Mesenchymal stem cell (in vitro differentiated cells and primary cell): ENCODE data around the gene MAP2K6.
A peak's percentile ranks its signal among the peaks of the same experiment; 100 is the strongest.
"Not testable (repeated sequence)": the region's sequence is repeated elsewhere in the genome, so short reads cannot be mapped to it uniquely, and the experiment has no call there.

Experiments used
- DNase-seq: peaks from one replicate; pipeline ENCODE4 v3.0.0-alpha.2; 2013
- H2AFZ ChIP-seq: one replicate; pipeline ENCODE4 v1.6.1; 2013; ENCODE audit warnings: low read depth, mild to moderate bottlenecking, control low read depth, inconsistent platforms, low read length, moderate library complexity
- H2AK5ac ChIP-seq: 2 replicates; pipeline ENCODE4 v1.6.1; 2013; ENCODE audit warnings: low read length, moderate library complexity, mild to moderate bottlenecking, inconsistent platforms; ENCODE audit not compliant: severe bottlenecking
- H2BK120ac ChIP-seq: one replicate; pipeline ENCODE4 v1.6.1; 2013; ENCODE audit warnings: low read depth, mild to moderate bottlenecking, inconsistent platforms, low read length, moderate library complexity
- H2BK12ac ChIP-seq, 2 experiments: one replicate each; pipeline ENCODE4 v1.6.1; 2013; ENCODE audit warnings: inconsistent platforms in 2 of 2, low read length in 2 of 2, mild to moderate bottlenecking in 2 of 2, moderate library complexity in 2 of 2, control low read depth in 1 of 2
- H2BK15ac ChIP-seq: one replicate; pipeline ENCODE4 v1.6.1; 2013; ENCODE audit warnings: mild to moderate bottlenecking, low read depth, inconsistent platforms; ENCODE audit not compliant: poor library complexity, severe bottlenecking
- H2BK5ac ChIP-seq: 2 replicates; pipeline ENCODE4 v1.6.1; 2013; ENCODE audit warnings: low read depth, mild to moderate bottlenecking, low read length, control low read depth, inconsistent platforms; ENCODE audit not compliant: poor library complexity, severe bottlenecking
- H3K14ac ChIP-seq, 2 experiments: one replicate each; pipeline ENCODE4 v1.6.1; 2013; ENCODE audit warnings: inconsistent platforms in 2 of 2, low read length in 2 of 2, control low read depth in 1 of 2, mild to moderate bottlenecking in 1 of 2, moderate library complexity in 1 of 2
- H3K18ac ChIP-seq, 2 experiments: one replicate each; pipeline ENCODE4 v1.6.1; 2013; ENCODE audit warnings: inconsistent platforms in 2 of 2, low read length in 2 of 2, control low read depth in 1 of 2, low read depth in 1 of 2, mild to moderate bottlenecking in 1 of 2
- H3K23ac ChIP-seq, 2 experiments: one replicate each; pipeline ENCODE4 v1.6.1; 2013; ENCODE audit warnings: inconsistent platforms in 2 of 2, low read length in 2 of 2, mild to moderate bottlenecking in 2 of 2, moderate library complexity in 2 of 2, control low read depth in 1 of 2
- H3K27ac ChIP-seq: 2 replicates; pipeline ENCODE4 v1.5.1; 2013; ENCODE audit warnings: mild to moderate bottlenecking, moderate library complexity, low read length, control low read depth, inconsistent platforms; ENCODE audit not compliant: poor library complexity, severe bottlenecking
- H3K27me3 ChIP-seq, 2 experiments: 2 replicates each; pipeline versions ENCODE4 v1.6.1 to v1.7.0; 2013; ENCODE audit warnings: low read length in 2 of 2, mild to moderate bottlenecking in 2 of 2, moderate library complexity in 2 of 2, control low read depth in 1 of 2, inconsistent platforms in 1 of 2; ENCODE audit not compliant: control insufficient read depth in 1 of 2, insufficient read depth in 1 of 2
- H3K36me3 ChIP-seq, 2 experiments: 2 replicates each; pipeline versions ENCODE4 v1.6.1 to v1.7.0; 2013; ENCODE audit warnings: low read length in 2 of 2, control low read depth in 1 of 2, inconsistent platforms in 1 of 2, low read depth in 1 of 2, mild to moderate bottlenecking in 1 of 2; ENCODE audit not compliant: insufficient read depth in 2 of 2, control insufficient read depth in 1 of 2
- H3K4ac ChIP-seq, 2 experiments: one replicate each; pipeline ENCODE4 v1.6.1; 2013; ENCODE audit warnings: inconsistent platforms in 2 of 2, low read length in 2 of 2, mild to moderate bottlenecking in 2 of 2, moderate library complexity in 2 of 2, control low read depth in 1 of 2, low read depth in 1 of 2
- H3K4me1 ChIP-seq: 2 replicates; pipeline ENCODE4 v1.6.1; 2013; ENCODE audit warnings: low read depth, low read length, control low read depth; ENCODE audit not compliant: control insufficient read depth, insufficient read depth
- H3K4me2 ChIP-seq: 2 replicates; pipeline ENCODE4 v1.6.1; 2013; ENCODE audit warnings: low read length, mild to moderate bottlenecking, inconsistent platforms; ENCODE audit not compliant: poor library complexity, severe bottlenecking
- H3K4me3 ChIP-seq, 2 experiments: 2 replicates each; pipeline versions ENCODE4 v1.5.1 to v1.7.0; 2013; ENCODE audit warnings: low read length in 2 of 2, mild to moderate bottlenecking in 2 of 2, control low read depth in 1 of 2, low read depth in 1 of 2; ENCODE audit not compliant: insufficient read depth in 1 of 2
- H3K79me1 ChIP-seq: replicated peaks from 2 replicates; pipeline ENCODE4 v1.6.1; 2013; ENCODE audit warnings: mild to moderate bottlenecking, control low read depth, low read length, inconsistent platforms; ENCODE audit not compliant: poor library complexity, severe bottlenecking
- H3K9ac ChIP-seq: 2 replicates; pipeline ENCODE4 v1.7.0; 2013; ENCODE audit warnings: mild to moderate bottlenecking, low read length, moderate library complexity
- H3K9me3 ChIP-seq: 2 replicates; pipeline ENCODE4 v1.7.0; 2013; ENCODE audit warnings: mild to moderate bottlenecking, low read length; ENCODE audit not compliant: control insufficient read depth
- H4K8ac ChIP-seq: one replicate; pipeline ENCODE4 v1.6.1; 2013; ENCODE audit warnings: inconsistent platforms, mild to moderate bottlenecking, low read length, moderate library complexity
- H4K91ac ChIP-seq: one replicate; pipeline ENCODE4 v1.6.1; 2013; ENCODE audit warnings: mild to moderate bottlenecking, low read length, inconsistent platforms
- WGBS: methylation state at CpG from one replicate; pipeline ENCODE4 v1.1.7; 2013; ENCODE audit warnings: mixed read lengths; 5-methylcytosine and 5-hydroxymethylcytosine counted together

The MAP2K6 gene

DNA sequence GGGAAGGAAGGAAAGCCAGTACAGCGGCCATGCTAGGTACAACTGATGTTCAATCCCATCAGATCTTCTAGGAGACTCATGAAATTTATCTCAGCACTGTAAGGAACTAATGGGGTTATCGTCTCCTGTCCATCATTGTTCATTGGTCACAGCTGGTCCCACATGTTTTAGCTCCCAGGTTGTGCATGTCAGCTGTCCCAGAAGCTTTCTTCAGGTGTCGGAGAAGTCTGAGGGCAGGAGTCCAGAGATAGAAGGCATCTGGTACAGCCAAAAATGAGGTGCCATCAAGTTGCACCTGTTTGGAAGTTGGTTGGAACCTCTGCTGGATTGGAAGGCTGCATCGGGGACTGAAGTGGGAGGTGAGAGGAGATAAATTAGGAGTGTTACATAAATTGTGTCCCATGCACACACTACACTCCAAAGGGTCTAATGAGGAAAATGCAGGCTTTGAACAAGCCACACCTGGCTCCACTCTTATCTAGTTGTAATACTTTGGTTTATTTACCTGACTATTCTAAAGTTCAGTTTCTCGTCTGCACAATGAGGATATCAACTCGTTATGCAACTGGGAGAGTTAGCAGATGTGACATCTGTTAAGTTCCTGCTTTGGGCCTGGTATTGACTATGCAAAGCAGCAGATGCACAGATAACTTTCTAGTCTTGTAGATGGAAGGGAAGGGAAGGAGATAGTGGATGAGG is 62.9 kb downstream of the MAP2K6 start:
- no peak overlapping the region for H3K14ac ChIP-seq

GRCh38 chr17:69477903-69478266 is 63.4 kb downstream of the MAP2K6 start:
- Histone ChIP-seq H3K4me2 (no peak overlapping the region), H3K27me3 (no peaks in the 10 kb centered on the region), H3K9ac (no peak overlapping the region), H2BK15ac (no peak overlapping the region), H2AFZ (no peak overlapping the region), H3K27ac (no peak overlapping the region), H3K23ac (no peak overlapping the region), H3K18ac (no peak overlapping the region), H3K4me1 (no peaks in the 10 kb centered on the region), H2BK12ac (no peak overlapping the region), H3K14ac (no peak overlapping the region), H3K9me3 (no peaks in the 10 kb centered on the region), H3K79me1 (peaks cover 4% of the 10 kb centered on the region), H3K36me3 (no peaks in the 10 kb centered on the region), H3K4me3 (no peak overlapping the region), H3K4ac (no peak overlapping the region), H2BK120ac (no peak overlapping the region), H2AK5ac (peak overlapping the region; percentile 49), H4K8ac (no peak overlapping the region), H4K91ac (no peak overlapping the region), H2BK5ac (no peak overlapping the region)
- no peak for DNase-seq
- WGBS, result over 99% methylated on average over 4 of the region's 4 CpGs

More for the DNA sequence above, 62.9 kb downstream of the MAP2K6 start:
- H2BK5ac ChIP-seq, result no peak overlapping the region
- no peak overlapping the region for H3K23ac ChIP-seq
- no peak overlapping the region for H3K18ac ChIP-seq
- H3K36me3 ChIP-seq, result no peaks in the 10 kb centered on the region
- no peak overlapping the region for H3K4me2 ChIP-seq
- no peaks in the 10 kb centered on the region for H3K9me3 ChIP-seq
- no peak overlapping the region for H3K4me3 ChIP-seq
- no peak overlapping the region for H2BK12ac ChIP-seq
- WGBS, result 96% methylated on average over 5 of the region's 6 CpGs
- no peak overlapping the region for H2AFZ ChIP-seq
- no peak overlapping the region for H4K91ac ChIP-seq
- no peak overlapping the region for H3K9ac ChIP-seq
- H3K27ac ChIP-seq, result no peak overlapping the region
- no peaks in the 10 kb centered on the region for H3K27me3 ChIP-seq
- no peak overlapping the region for H2AK5ac ChIP-seq
- peaks cover 4% of the 10 kb centered on the region for H3K79me1 ChIP-seq
- DNase-seq, result no peak
- no peak overlapping the region for H4K8ac ChIP-seq
- no peak overlapping the region for H2BK15ac ChIP-seq
- no peaks in the 10 kb centered on the region for H3K4me1 ChIP-seq
- no peak overlapping the region for H3K4ac ChIP-seq
- H2BK120ac ChIP-seq, result no peak overlapping the region

DNA sequence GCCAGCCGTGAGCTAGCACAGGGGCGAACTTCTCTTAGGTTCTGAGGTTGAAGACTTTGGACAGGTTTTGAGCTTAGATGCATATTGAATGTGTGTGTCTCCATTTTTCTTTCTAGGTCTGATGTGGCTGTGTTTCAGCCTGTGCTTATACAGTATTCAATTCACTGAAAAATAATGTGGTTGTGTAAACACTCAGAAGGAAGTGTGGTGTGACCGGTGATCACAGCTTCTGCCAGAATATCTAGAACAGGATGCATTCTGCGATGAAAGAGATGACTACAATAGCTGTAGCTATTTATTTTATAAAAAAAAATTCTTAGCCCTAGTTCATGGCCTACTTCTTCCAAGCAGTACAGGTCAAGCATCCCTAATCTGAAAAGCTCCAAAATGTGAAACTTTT is 64.4 kb downstream of the MAP2K6 start:
- WGBS, result 98% methylated on average over 2 of the region's 4 CpGs
- Histone ChIP-seq H3K14ac (no peak overlapping the region), H3K27ac (no peak overlapping the region)

GRCh38 chr17:69479756-69480155 is 65.3 kb downstream of the MAP2K6 start:
- not testable (repeated sequence) for H4K8ac ChIP-seq, H3K4ac ChIP-seq, H3K4me2 ChIP-seq, H3K14ac ChIP-seq, DNase-seq, H3K9ac ChIP-seq, H2AFZ ChIP-seq, H2BK5ac ChIP-seq, H2BK15ac ChIP-seq, H2BK120ac ChIP-seq, H3K18ac ChIP-seq, H3K4me1 ChIP-seq, H2AK5ac ChIP-seq, H3K9me3 ChIP-seq, H3K36me3 ChIP-seq, H4K91ac ChIP-seq, H3K23ac ChIP-seq, H3K27ac ChIP-seq, H3K79me1 ChIP-seq, H3K27me3 ChIP-seq, H2BK12ac ChIP-seq, H3K4me3 ChIP-seq
- WGBS, result 100% methylated on average over 6 of the region's 7 CpGs

More for the DNA sequence above, 64.4 kb downstream of the MAP2K6 start:
- H3K9ac ChIP-seq, result no peak overlapping the region
- H2BK15ac ChIP-seq, result no peak overlapping the region
- no peak overlapping the region for H4K91ac ChIP-seq
- no peaks in the 10 kb centered on the region for H3K27me3 ChIP-seq
- H4K8ac ChIP-seq, result no peak overlapping the region
- H3K9me3 ChIP-seq, result no peaks in the 10 kb centered on the region
- H3K79me1 ChIP-seq, result peaks cover 4% of the 10 kb centered on the region
- no peak overlapping the region for H2AK5ac ChIP-seq
- no peak overlapping the region for H2BK5ac ChIP-seq
- H3K4me3 ChIP-seq, result no peak overlapping the region
- H2AFZ ChIP-seq, result no peak overlapping the region
- no peak overlapping the region for H3K23ac ChIP-seq
- H3K36me3 ChIP-seq, result no peaks in the 10 kb centered on the region
- no peaks in the 10 kb centered on the region for H3K4me1 ChIP-seq
- no peak overlapping the region for H3K4me2 ChIP-seq
- no peak overlapping the region for H3K18ac ChIP-seq
- H3K4ac ChIP-seq, result no peak overlapping the region
- no peak for DNase-seq
- H2BK12ac ChIP-seq, result no peak overlapping the region
- no peak overlapping the region for H2BK120ac ChIP-seq
